Lower leg skin (tissue), 3 donors: ENCODE measurements around the gene PDLIM3.

Source experiments
- POLR2A ChIP-seq, 2 donors: fragments of 450-650 bp; IDR thresholded peaks; one replicate each; pipeline ENCODE4 v1.6.1; 2016 to 2017; ENCODE audit warnings: antibody characterized with exemption in 2 of 2, mild to moderate bottlenecking in 1 of 2, moderate library complexity in 1 of 2
- TF ChIP-seq, protein P1 (sequence below), 3 donors: fragments of 450-650 bp; IDR thresholded peaks; one replicate each; pipeline ENCODE4 v1.5.1; 2016; ENCODE audit warnings: antibody characterized with exemption in 3 of 3, mild to moderate bottlenecking in 3 of 3, moderate library complexity in 2 of 3

DNA sequence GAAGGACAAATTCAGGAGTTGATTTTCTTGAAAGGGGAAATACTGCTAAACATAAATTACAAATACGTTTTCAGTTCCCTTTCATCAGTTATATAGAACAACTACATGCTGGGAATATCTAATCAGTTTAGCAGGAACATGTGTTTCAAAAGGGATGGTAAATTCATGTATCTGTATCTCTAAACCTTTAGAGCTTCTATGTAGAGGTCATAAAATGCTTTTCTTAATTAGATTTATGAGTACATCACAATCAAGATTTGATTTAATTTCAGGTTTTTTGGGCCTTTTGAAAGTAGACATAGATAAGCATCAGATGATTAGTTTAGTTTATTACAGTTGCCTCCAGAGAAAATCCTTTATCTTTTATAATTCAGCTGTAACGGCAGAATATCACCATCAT is 12.9 kb downstream of the PDLIM3 start:
- TF ChIP-seq, protein P1, sequence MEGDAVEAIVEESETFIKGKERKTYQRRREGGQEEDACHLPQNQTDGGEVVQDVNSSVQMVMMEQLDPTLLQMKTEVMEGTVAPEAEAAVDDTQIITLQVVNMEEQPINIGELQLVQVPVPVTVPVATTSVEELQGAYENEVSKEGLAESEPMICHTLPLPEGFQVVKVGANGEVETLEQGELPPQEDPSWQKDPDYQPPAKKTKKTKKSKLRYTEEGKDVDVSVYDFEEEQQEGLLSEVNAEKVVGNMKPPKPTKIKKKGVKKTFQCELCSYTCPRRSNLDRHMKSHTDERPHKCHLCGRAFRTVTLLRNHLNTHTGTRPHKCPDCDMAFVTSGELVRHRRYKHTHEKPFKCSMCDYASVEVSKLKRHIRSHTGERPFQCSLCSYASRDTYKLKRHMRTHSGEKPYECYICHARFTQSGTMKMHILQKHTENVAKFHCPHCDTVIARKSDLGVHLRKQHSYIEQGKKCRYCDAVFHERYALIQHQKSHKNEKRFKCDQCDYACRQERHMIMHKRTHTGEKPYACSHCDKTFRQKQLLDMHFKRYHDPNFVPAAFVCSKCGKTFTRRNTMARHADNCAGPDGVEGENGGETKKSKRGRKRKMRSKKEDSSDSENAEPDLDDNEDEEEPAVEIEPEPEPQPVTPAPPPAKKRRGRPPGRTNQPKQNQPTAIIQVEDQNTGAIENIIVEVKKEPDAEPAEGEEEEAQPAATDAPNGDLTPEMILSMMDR (IDR thresholded peaks at IDR 0.05) = no peak
- no peak for TF ChIP-seq POLR2A (IDR thresholded peaks at IDR 0.05)
